ENCODE results near the gene DHDDS. TPM values are rescaled to one million over a fixed set of nuclear protein-coding genes. Genes with fewer than 3 reads are reported as not detected.
A peak's percentile ranks its signal among the peaks of the same experiment; 100 is the strongest.
"Not testable (repeated sequence)": the region's sequence is repeated elsewhere in the genome, so short reads cannot be mapped to it uniquely, and the experiment has no call there.

The DHDDS gene
- total RNA-seq, 1 donor from 2014 or later = 41.7 TPM

GRCh38 chr1:26475989-26476388, 43.9 kb downstream of the DHDDS start:
- no peak for DNase-seq (ENCODE audit: low read depth, low spot score)

GRCh38 chr1:26476958-26477357, 44.8 kb downstream of the DHDDS start:
- no peak for DNase-seq (ENCODE audit: low read depth, low spot score)

GRCh38 chr1:26477446-26478152, 45.5 kb downstream of the DHDDS start:
- DNase-seq (ENCODE audit: low read depth, low spot score) = no peak

GRCh38 chr1:26478159-26478558, 46.0 kb downstream of the DHDDS start:
- DNase-seq (ENCODE audit: low read depth, low spot score) = no peak

- no peak for DNase-seq (ENCODE audit: low read depth, low spot score)
These were observed 46.9 kb downstream of the DHDDS start for GRCh38 chr1:26478988-26479387.

GRCh38 chr1:26482921-26483320, 50.8 kb downstream of the DHDDS start:
- DNase-seq (ENCODE audit: low read depth, low spot score) = no peak

GRCh38 chr1:26483980-26484379, 51.9 kb downstream of the DHDDS start:
- no peak for DNase-seq (ENCODE audit: low read depth, low spot score)

- DNase-seq (ENCODE audit: low read depth, low spot score) = no peak
These were observed 58.0 kb downstream of the DHDDS start for GRCh38 chr1:26490155-26490554.

- no peak for DNase-seq (ENCODE audit: low read depth, low spot score)
These were observed 61.1 kb downstream of the DHDDS start for GRCh38 chr1:26493267-26493666.

- DNase-seq (ENCODE audit: low read depth, low spot score) = no peak
These were observed 61.8 kb downstream of the DHDDS start for GRCh38 chr1:26493938-26494337.

GRCh38 chr1:26496861-26497260, 64.7 kb downstream of the DHDDS start:
- DNase-seq (ENCODE audit: low read depth, low spot score) = no peak

- no peak for DNase-seq (ENCODE audit: low read depth, low spot score)
These were observed 66.8 kb downstream of the DHDDS start for GRCh38 chr1:26498894-26499293.

GRCh38 chr1:26500488-26501175, 68.5 kb downstream of the DHDDS start:
- DNase-seq (ENCODE audit: low read depth, low spot score) = peak; percentile 4

- not testable (repeated sequence) for DNase-seq (ENCODE audit: low read depth, low spot score)
These were observed 78.6 kb downstream of the DHDDS start for GRCh38 chr1:26510711-26511110.

GRCh38 chr1:26515836-26516235, 83.7 kb downstream of the DHDDS start:
- DNase-seq (ENCODE audit: low read depth, low spot score) = not testable (repeated sequence)

GRCh38 chr1:26516987-26517765, 85.1 kb downstream of the DHDDS start:
- DNase-seq (ENCODE audit: low read depth, low spot score) = no peak

GRCh38 chr1:26517766-26518049, 85.6 kb downstream of the DHDDS start:
- no peak for DNase-seq (ENCODE audit: low read depth, low spot score)

- no peak for DNase-seq (ENCODE audit: low read depth, low spot score)
These were observed 86.2 kb downstream of the DHDDS start for GRCh38 chr1:26518355-26518754.

- no peak for DNase-seq (ENCODE audit: low read depth, low spot score)
These were observed 88.2 kb downstream of the DHDDS start for GRCh38 chr1:26520339-26520738.
